22Rv1 (cell line): ENCODE measurements around the gene CEP295NL.

Experiments
- ZFX ChIP-seq: fragments of 450-650 bp; IDR thresholded peaks from 2 replicates; pipeline ENCODE4 v1.6.1; 2017; ENCODE audit warnings: antibody characterized with exemption, borderline replicate concordance
- TF ChIP-seq, protein P1 (sequence below): fragments of 450-650 bp; IDR thresholded peaks from 2 replicates; pipeline ENCODE4 v1.5.1; 2017; ENCODE audit warnings: mild to moderate bottlenecking

DNA sequence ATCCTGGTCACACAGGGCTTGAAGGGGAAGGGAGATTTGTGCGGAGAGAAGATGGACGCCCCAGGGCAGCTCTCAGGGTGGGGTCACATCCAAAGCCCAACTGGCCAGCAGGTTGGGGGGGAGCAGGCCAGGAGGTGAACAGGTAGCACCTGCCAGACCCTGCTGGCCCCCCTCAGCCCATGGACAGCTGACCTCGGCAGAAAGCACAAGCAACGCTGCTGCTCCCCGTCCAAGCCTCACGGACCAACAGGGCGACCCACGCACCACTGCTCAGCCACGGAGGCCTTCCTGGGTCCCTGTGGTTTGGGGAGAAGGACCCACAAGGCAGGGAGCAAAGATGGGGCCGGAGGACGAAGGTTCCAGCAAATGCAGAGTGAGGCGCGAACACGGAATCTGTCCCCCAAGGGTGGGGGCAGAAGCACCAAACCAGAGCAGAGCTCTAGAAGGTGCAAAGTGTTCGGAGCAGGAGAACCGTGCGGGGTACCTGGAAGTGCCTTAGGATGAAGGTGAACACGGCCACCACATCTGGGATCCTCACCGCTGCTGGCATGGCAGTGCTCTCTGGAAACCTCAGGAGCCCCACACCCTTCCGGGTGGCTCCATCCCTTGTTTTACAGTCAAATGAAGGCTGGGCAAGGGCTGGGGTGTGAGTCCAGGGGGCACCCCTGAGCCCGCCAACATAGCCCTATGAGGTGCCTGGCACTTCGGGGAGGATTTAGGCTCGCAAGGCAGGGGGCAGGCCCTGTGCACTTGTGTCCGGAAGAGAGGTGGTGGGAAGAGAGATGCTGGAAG is 17.9 kb downstream of the CEP295NL start:
- TF ChIP-seq, protein P1, sequence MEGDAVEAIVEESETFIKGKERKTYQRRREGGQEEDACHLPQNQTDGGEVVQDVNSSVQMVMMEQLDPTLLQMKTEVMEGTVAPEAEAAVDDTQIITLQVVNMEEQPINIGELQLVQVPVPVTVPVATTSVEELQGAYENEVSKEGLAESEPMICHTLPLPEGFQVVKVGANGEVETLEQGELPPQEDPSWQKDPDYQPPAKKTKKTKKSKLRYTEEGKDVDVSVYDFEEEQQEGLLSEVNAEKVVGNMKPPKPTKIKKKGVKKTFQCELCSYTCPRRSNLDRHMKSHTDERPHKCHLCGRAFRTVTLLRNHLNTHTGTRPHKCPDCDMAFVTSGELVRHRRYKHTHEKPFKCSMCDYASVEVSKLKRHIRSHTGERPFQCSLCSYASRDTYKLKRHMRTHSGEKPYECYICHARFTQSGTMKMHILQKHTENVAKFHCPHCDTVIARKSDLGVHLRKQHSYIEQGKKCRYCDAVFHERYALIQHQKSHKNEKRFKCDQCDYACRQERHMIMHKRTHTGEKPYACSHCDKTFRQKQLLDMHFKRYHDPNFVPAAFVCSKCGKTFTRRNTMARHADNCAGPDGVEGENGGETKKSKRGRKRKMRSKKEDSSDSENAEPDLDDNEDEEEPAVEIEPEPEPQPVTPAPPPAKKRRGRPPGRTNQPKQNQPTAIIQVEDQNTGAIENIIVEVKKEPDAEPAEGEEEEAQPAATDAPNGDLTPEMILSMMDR, result no peak
- no peak for TF ChIP-seq ZFX
